ENCODE data around the gene PVRIG.
"Not testable (repeated sequence)": the region's sequence is repeated elsewhere in the genome, so short reads cannot be mapped to it uniquely, and the experiment has no call there.

The PVRIG gene

DNA sequence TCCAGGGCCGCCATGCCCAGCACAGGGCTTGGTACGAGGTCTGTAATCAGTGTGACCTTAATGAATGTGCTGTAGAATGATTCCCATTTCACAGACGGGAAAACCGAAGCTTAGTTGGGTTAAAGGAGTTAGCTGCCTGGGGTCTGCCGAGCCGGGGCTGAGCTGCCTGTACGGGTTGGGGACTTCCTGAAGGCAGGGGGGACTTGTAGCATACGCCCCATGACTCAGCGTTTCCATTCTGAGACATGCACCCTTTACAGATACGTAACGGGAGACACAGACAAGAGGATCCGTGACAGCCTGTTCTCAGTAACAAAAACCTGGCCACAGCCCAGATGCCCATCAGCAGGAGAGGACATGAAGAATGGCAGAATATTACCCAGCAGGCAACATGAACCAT, 23.6 kb downstream of the PVRIG start:
- not testable (repeated sequence) for H3K36me3 Mint-ChIP-seq; H3K9me3 Mint-ChIP-seq (ENCODE audit: low read depth); H3K27me3 Mint-ChIP-seq
- peaks cover 31% of the 10 kb centered on the region for H3K4me1 Mint-ChIP-seq (ENCODE audit: low read depth)
- peak overlapping the region; percentile 90 for H3K27ac Mint-ChIP-seq
- peak overlapping the region; percentile 68 for H3K4me3 Mint-ChIP-seq

DNA sequence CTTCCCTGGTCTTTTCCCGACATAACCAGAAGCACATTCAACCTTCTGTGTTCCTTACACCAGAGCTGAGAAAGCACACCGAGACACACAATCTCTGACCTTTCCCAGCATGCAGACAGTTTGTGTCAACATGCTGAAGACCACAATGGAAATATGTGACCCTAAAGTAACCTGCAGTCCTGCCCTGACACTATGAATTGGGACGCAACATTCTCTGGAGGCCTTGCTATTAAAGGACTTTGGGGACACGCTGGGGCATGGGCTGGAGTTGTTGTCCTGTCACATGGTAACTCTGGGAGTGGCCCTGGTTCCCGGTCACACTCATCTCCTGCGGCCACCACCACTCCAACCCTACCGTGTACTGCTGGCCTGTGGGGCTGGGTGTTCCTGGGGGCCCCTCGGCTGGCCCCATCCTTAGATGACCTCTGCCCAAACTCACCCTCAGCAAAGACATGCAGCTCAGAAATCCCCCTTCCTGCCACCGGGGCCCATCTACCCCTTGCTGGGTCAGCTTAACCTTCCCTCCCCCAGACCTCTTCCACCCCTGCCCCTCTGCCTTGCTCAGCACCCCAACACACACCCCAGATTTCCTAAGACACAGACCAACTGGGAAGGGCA, 25.3 kb downstream of the PVRIG start:
- not testable (repeated sequence) for H3K36me3 Mint-ChIP-seq; H3K9me3 Mint-ChIP-seq (ENCODE audit: low read depth); H3K27me3 Mint-ChIP-seq; H3K4me3 Mint-ChIP-seq
- Mint-ChIP-seq H3K27ac (peak overlapping the region; percentile 76), H3K4me1 (ENCODE audit: low read depth) (peaks cover 22% of the 10 kb centered on the region)

DNA sequence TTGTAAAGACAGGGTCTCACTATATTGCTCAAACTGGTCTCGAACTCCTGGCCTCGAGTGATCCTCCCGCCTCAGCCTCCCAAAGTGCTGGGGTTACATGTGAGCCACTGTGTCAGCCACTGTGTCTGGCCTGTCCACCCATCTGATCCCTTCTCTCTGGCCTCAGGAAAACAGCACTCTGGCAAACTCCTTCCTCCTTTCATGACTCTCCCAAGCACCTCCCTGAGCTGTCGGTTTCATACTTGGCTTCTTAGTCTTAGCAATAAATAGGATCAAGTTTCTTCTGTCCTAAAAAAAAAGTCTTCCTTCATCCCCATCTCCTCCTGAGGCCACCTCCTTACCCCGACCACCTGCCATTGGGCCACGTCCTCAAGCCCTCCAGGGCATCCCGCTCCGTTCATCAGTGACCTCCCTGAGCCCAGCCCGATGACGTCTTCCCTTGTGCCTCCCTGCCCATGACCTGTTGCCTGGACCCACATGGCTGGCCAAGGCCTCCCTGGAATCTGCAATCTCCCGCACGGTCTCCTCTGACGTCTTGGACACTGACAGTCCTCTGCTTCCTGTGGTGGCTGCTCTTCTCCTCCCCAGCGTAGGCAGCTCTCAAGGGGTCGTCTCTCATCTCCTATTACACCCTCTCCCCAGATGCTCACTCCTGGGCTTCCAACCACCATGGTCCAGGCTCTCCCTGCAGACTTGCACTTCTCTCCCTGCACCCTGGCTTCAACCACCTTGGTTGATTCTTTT, 26.5 kb downstream of the PVRIG start:
- not testable (repeated sequence) for H3K27ac Mint-ChIP-seq

GRCh38 chr7:100246865-100247137, 27.1 kb downstream of the PVRIG start:
- H3K27me3 Mint-ChIP-seq; H3K4me3 Mint-ChIP-seq; H3K9me3 Mint-ChIP-seq (ENCODE audit: low read depth); H3K27ac Mint-ChIP-seq; H3K36me3 Mint-ChIP-seq: not testable (repeated sequence)
- H3K4me1 Mint-ChIP-seq (ENCODE audit: low read depth): peaks cover 21% of the 10 kb centered on the region

More for the DNA sequence above, 26.5 kb downstream of the PVRIG start:
- not testable (repeated sequence) for H3K4me3 Mint-ChIP-seq; H3K36me3 Mint-ChIP-seq; H3K27me3 Mint-ChIP-seq; H3K9me3 Mint-ChIP-seq (ENCODE audit: low read depth)
- peaks cover 21% of the 10 kb centered on the region for H3K4me1 Mint-ChIP-seq (ENCODE audit: low read depth)

- Mint-ChIP-seq H3K4me1 (ENCODE audit: low read depth) (peaks cover 21% of the 10 kb centered on the region), H3K36me3 (peaks cover 3% of the 10 kb centered on the region), H3K4me3 (no peak overlapping the region), H3K9me3 (ENCODE audit: low read depth) (no peaks in the 10 kb centered on the region), H3K27me3 (no peaks in the 10 kb centered on the region), H3K27ac (no peak overlapping the region)
Measured at GRCh38 chr7:100247152-100247757, 27.5 kb downstream of the PVRIG start.

- H3K27me3 Mint-ChIP-seq: no peaks in the 10 kb centered on the region
- H3K36me3 Mint-ChIP-seq: peaks cover 1% of the 10 kb centered on the region
- no peaks in the 10 kb centered on the region for H3K9me3 Mint-ChIP-seq (ENCODE audit: low read depth)
- H3K27ac Mint-ChIP-seq: no peak overlapping the region
- H3K4me1 Mint-ChIP-seq (ENCODE audit: low read depth): peaks cover 13% of the 10 kb centered on the region
- H3K4me3 Mint-ChIP-seq: no peak overlapping the region
Measured at GRCh38 chr7:100248483-100248882, 28.7 kb downstream of the PVRIG start.

- H3K4me1 Mint-ChIP-seq (ENCODE audit: low read depth): no peaks in the 10 kb centered on the region
- no peaks in the 10 kb centered on the region for H3K36me3 Mint-ChIP-seq
- H3K27ac Mint-ChIP-seq: no peak overlapping the region
- no peaks in the 10 kb centered on the region for H3K27me3 Mint-ChIP-seq
- H3K9me3 Mint-ChIP-seq (ENCODE audit: low read depth): no peaks in the 10 kb centered on the region
- H3K4me3 Mint-ChIP-seq: no peak overlapping the region
Measured at GRCh38 chr7:100257017-100257416, 37.3 kb downstream of the PVRIG start.

- not testable (repeated sequence) for H3K27ac Mint-ChIP-seq; H3K27me3 Mint-ChIP-seq; H3K4me3 Mint-ChIP-seq; H3K9me3 Mint-ChIP-seq (ENCODE audit: low read depth); H3K36me3 Mint-ChIP-seq; H3K4me1 Mint-ChIP-seq (ENCODE audit: low read depth)
Measured at GRCh38 chr7:100259984-100260383, 40.2 kb downstream of the PVRIG start.

DNA sequence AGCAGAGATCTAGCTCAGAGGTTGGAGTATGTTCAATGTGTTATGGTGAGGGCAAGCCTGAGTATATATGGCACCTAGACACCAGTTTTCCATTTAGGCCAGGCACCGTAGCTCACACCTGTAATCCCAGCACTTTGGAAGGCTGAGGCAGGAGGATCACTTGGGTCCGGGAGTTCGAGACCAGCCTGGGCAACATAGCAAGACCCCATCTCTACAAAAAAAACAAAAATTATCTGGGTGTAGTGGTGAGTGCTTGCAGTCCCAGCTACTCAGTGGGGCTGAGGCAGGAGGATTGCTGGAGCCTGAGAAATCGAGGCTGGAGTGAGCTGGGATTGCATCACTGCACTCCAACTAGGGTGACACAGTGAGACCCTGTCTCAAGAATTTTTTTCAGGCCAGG, 43.1 kb downstream of the PVRIG start:
- not testable (repeated sequence) for H3K4me3 Mint-ChIP-seq; H3K4me1 Mint-ChIP-seq (ENCODE audit: low read depth); H3K27me3 Mint-ChIP-seq; H3K36me3 Mint-ChIP-seq; H3K27ac Mint-ChIP-seq; H3K9me3 Mint-ChIP-seq (ENCODE audit: low read depth)

GRCh38 chr7:100264223-100264622, 44.5 kb downstream of the PVRIG start:
- H3K4me1 Mint-ChIP-seq (ENCODE audit: low read depth); H3K27ac Mint-ChIP-seq; H3K4me3 Mint-ChIP-seq; H3K36me3 Mint-ChIP-seq; H3K9me3 Mint-ChIP-seq (ENCODE audit: low read depth); H3K27me3 Mint-ChIP-seq: not testable (repeated sequence)

DNA sequence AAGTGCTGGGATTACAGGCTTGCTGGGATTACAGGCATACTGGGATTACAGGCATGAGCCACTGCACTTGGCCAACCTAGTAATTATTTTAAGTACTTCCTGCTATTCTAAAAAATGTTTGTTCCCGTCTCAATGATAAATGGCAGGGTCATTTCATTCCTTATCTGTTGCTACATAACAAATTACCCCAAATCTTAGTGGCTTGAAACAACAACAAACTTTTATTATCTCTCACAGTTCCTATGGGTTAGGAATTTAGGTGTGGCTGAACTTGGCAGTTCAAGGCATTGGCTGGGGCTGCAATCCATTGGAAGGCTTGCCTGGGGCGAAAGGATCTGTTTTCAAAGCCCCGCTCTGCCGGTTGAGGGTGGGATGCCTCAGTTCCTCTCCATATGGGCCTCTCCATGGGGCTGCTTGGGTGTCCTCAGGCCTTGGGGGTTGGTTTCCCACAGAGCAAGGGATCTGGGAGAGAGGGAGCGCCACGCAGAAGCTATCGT, 45.0 kb downstream of the PVRIG start:
- H3K9me3 Mint-ChIP-seq (ENCODE audit: low read depth); H3K36me3 Mint-ChIP-seq; H3K4me1 Mint-ChIP-seq (ENCODE audit: low read depth); H3K4me3 Mint-ChIP-seq; H3K27me3 Mint-ChIP-seq; H3K27ac Mint-ChIP-seq: not testable (repeated sequence)

DNA sequence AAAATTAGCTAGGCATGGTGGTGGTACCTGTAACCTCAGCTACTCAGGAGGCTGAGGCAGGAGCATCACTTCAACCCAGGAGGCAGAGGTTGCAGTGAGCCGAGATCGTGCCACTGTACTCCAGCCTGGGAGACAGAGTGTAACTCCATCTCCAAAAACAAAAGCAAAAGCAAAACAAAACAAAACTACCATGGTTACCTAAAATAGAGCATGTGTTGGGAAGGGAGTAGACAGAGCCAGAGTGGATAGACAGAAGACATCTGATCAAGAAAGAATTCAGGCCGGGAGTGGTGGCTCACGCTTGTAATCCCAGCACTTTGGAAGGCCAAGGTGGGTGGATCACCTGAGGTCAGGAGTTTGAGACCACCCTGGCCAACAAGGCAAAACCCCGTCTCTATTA, 46.1 kb downstream of the PVRIG start:
- H3K36me3 Mint-ChIP-seq; H3K27me3 Mint-ChIP-seq; H3K4me1 Mint-ChIP-seq (ENCODE audit: low read depth); H3K4me3 Mint-ChIP-seq; H3K27ac Mint-ChIP-seq; H3K9me3 Mint-ChIP-seq (ENCODE audit: low read depth): not testable (repeated sequence)

DNA sequence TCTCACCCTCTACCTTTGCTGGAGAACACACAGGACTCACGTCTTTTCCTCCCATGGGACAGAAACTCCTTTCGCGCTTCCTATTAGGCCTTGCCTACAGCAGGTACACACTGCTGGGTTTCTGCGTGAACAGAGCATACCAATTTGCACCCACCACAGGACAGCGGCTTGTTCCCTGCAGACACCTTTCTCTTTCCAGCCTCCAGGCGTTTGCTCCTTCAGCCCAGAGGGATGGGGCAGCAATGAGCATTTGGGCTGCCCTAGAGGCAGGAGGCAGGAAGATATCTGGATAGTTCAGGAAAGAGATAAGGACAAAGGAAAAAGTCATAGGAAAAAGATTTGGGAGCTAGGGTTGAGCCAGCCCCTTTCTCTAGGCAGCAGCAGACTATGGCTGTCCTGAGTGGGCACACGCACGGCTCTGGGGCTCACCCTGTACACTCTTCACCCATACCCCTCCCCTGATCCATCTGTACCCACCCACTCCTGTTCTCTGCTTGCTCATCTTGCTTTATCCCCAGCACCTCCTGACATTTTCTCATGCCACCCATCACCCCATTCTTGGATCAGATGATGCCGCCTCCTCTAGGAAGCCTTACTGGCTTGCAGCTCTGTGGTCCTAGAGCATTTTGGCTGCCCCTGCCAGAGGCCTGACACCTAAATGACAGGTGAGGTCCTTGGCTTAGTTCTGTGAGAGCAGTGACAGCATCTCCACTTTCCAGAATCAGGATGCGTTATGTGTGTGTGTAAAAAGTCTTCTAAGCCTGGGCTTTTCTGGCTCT, 47.0 kb downstream of the PVRIG start:
- Mint-ChIP-seq H3K27me3 (no peaks in the 10 kb centered on the region), H3K9me3 (ENCODE audit: low read depth) (no peaks in the 10 kb centered on the region), H3K27ac (no peak overlapping the region), H3K4me3 (no peak overlapping the region), H3K36me3 (peaks cover 2% of the 10 kb centered on the region), H3K4me1 (ENCODE audit: low read depth) (peaks cover 10% of the 10 kb centered on the region)

DNA sequence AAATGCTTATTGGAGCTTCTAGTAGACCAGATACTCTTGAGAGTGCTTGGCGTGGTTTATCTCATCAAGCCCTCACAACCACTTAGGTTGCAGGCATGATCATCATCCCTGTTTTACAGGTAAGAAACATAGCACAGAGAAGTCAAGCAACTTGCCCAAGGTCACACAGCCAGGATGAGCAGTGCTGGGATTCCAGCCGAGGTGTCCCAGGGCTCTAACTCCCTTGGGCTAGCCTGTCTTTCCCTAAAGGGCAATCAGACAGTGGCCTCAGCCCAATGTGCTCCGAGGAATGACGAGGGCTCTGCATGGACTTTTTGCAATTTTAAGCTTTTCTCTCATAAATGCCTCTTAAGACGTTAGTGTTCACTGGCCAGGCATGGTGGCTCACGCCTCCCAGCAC, 47.9 kb downstream of the PVRIG start:
- Mint-ChIP-seq H3K4me1 (ENCODE audit: low read depth) (peaks cover 10% of the 10 kb centered on the region), H3K36me3 (peaks cover 2% of the 10 kb centered on the region), H3K9me3 (ENCODE audit: low read depth) (no peaks in the 10 kb centered on the region), H3K27ac (no peak overlapping the region), H3K27me3 (no peaks in the 10 kb centered on the region), H3K4me3 (no peak overlapping the region)

- peaks cover 10% of the 10 kb centered on the region for H3K4me1 Mint-ChIP-seq (ENCODE audit: low read depth)
- not testable (repeated sequence) for H3K4me3 Mint-ChIP-seq; H3K36me3 Mint-ChIP-seq; H3K27me3 Mint-ChIP-seq; H3K27ac Mint-ChIP-seq; H3K9me3 Mint-ChIP-seq (ENCODE audit: low read depth)
Measured at GRCh38 chr7:100268882-100269281, 49.1 kb downstream of the PVRIG start.

Measured in activated naive CD8-positive, alpha-beta T cell (primary cell).